Muscle of leg (tissue), 11 donors: Measurements from ENCODE around the gene KLF15. TPM values are rescaled to one million over a fixed set of nuclear protein-coding genes. Genes with fewer than 3 reads are reported as not detected.
A peak's percentile ranks its signal among the peaks of the same experiment; 100 is the strongest.

Experiments used
- DNase-seq: peaks from one replicate; pipeline ENCODE4 v3.0.0; 2013
- H3K27ac ChIP-seq: one replicate; pipeline ENCODE4 v1.5.1; 2013; ENCODE audit warnings: mild to moderate bottlenecking, low read length, control low read depth
- H3K27me3 ChIP-seq: one replicate; pipeline ENCODE4 v1.6.1; 2013; ENCODE audit warnings: low read length; ENCODE audit not compliant: control insufficient read depth, insufficient read depth
- H3K36me3 ChIP-seq: one replicate; pipeline ENCODE4 v1.6.1; 2013; ENCODE audit warnings: low read length; ENCODE audit not compliant: control insufficient read depth, insufficient read depth
- H3K4me1 ChIP-seq: one replicate; pipeline ENCODE4 v1.6.1; 2013; ENCODE audit warnings: low read length; ENCODE audit not compliant: control insufficient read depth, insufficient read depth
- H3K4me3 ChIP-seq: one replicate; pipeline ENCODE4 v1.5.1; 2013; ENCODE audit warnings: low read length, control low read depth
- H3K9me3 ChIP-seq: replicated peaks from 2 replicates; pipeline ENCODE4 v1.6.1; 2013; ENCODE audit warnings: low read depth, low read length; ENCODE audit not compliant: control insufficient read depth
- WGBS: methylation state at CpG from one replicate; pipeline ENCODE4 v1.1.5; 2013; ENCODE audit warnings: missing lambda C conversion rate; ENCODE audit not compliant: insufficient coverage; 5-methylcytosine and 5-hydroxymethylcytosine counted together
- polyA plus RNA-seq, 8 donors: library from polyadenylated mRNA; unstranded; fragments of 120-200 nt; gene quantifications; one replicate each; pipeline versions ENCODE4 v1.2.1 to v1.2.3, GENCODE V29; 2013; ENCODE audit warnings: inconsistent platforms in 1 of 8, low replicate concordance in 1 of 8; ENCODE audit not compliant: insufficient read length in 8 of 8, insufficient read depth in 1 of 8
- total RNA-seq: library from RNA; stranded (reverse); fragments of 120-200 nt; gene quantifications from one replicate; pipeline ENCODE4 v1.2.4, GENCODE V29; 2013

Gene KLF15
- total and polyA plus RNA-seq, 9 donors: 0.64 to 2.1 (median 0.93) TPM

- Histone ChIP-seq H3K27me3 (no peaks in the 10 kb centered on the region), H3K4me1 (no peaks in the 10 kb centered on the region), H3K9me3 (peaks cover 5% of the 10 kb centered on the region), H3K4me3 (no peak overlapping the region), H3K36me3 (no peaks in the 10 kb centered on the region), H3K27ac (no peak overlapping the region)
- WGBS: 60% methylated on average over 1 of the region's 6 CpGs
- DNase-seq: peak; percentile 9
These were observed 43.5 kb downstream of the KLF15 start for GRCh38 chr3:126313580-126314304.

- no peak overlapping the region for H3K4me3 ChIP-seq
These were observed 44.0 kb downstream of the KLF15 start for GRCh38 chr3:126313166-126313565.

DNA sequence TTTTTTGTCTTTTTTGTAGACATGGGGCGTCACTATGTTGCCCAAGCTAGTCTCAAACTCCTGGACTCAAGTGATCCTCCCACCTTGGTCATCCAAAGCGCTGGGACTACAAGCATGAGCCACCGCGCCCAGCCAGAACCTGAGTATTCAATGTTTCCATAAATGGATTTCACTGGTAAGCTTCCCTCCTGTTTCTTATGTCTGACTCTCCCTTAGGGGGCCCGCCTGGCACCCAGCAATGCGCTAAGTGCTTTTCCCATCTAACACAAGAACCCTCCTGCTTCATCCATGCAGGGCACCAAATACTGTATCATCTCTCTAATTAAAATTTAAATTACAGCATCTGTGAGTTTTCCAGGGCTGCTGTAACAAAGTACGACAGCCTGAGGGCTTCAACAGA, 44.9 kb downstream of the KLF15 start:
- Histone ChIP-seq H3K4me3 (no peak overlapping the region), H3K27ac (no peak overlapping the region), H3K36me3 (no peaks in the 10 kb centered on the region), H3K9me3 (peaks cover 5% of the 10 kb centered on the region), H3K27me3 (no peaks in the 10 kb centered on the region), H3K4me1 (no peaks in the 10 kb centered on the region)
- WGBS: 95% methylated on average over 7 of the region's 7 CpGs
- DNase-seq: no peak

More at GRCh38 chr3:126313166-126313565, 44.0 kb downstream of the KLF15 start:
- no peaks in the 10 kb centered on the region for H3K27me3 ChIP-seq
- DNase-seq: no peak
- H3K9me3 ChIP-seq: peaks cover 5% of the 10 kb centered on the region
- no peaks in the 10 kb centered on the region for H3K36me3 ChIP-seq
- no peaks in the 10 kb centered on the region for H3K4me1 ChIP-seq
- H3K27ac ChIP-seq: no peak overlapping the region
- whole genome bisulfite sequencing: 100% methylated on average over 1 of the region's 6 CpGs

- no peaks in the 10 kb centered on the region for H3K4me1 ChIP-seq
- no peak overlapping the region for H3K27ac ChIP-seq
- no peaks in the 10 kb centered on the region for H3K27me3 ChIP-seq
- H3K36me3 ChIP-seq: no peaks in the 10 kb centered on the region
- H3K9me3 ChIP-seq: peaks cover 5% of the 10 kb centered on the region
- DNase-seq: no peak
- 80% methylated on average over 4 of the region's 7 CpGs for WGBS
- H3K4me3 ChIP-seq: no peak overlapping the region
These were observed 45.8 kb downstream of the KLF15 start for GRCh38 chr3:126311338-126311978.

DNA sequence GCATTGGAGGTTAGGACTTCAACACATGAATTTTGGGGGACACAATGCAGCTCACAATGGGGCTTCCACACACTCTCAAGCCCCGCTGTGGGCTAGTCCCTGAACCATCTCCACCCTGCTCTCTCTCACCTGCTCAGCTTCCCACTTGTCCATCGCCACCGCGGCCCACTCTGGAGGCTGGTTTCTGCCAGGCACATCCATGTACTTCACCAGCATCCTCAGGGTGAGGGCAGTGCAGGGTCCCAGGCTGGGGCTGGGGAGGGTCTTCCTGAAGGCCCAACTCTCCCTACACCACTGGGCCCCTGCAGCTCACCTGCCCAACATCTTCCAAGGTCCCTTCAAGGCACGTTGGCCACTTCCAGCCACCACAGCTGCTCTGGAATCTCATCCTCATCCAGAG, 46.4 kb downstream of the KLF15 start:
- WGBS: 43% methylated on average over 2 of the region's 5 CpGs
- H3K27me3 ChIP-seq: no peaks in the 10 kb centered on the region
- H3K9me3 ChIP-seq: peaks cover 5% of the 10 kb centered on the region
- no peak overlapping the region for H3K27ac ChIP-seq
- no peak for DNase-seq
- H3K36me3 ChIP-seq: no peaks in the 10 kb centered on the region
- H3K4me1 ChIP-seq: no peaks in the 10 kb centered on the region
- no peak overlapping the region for H3K4me3 ChIP-seq

DNA sequence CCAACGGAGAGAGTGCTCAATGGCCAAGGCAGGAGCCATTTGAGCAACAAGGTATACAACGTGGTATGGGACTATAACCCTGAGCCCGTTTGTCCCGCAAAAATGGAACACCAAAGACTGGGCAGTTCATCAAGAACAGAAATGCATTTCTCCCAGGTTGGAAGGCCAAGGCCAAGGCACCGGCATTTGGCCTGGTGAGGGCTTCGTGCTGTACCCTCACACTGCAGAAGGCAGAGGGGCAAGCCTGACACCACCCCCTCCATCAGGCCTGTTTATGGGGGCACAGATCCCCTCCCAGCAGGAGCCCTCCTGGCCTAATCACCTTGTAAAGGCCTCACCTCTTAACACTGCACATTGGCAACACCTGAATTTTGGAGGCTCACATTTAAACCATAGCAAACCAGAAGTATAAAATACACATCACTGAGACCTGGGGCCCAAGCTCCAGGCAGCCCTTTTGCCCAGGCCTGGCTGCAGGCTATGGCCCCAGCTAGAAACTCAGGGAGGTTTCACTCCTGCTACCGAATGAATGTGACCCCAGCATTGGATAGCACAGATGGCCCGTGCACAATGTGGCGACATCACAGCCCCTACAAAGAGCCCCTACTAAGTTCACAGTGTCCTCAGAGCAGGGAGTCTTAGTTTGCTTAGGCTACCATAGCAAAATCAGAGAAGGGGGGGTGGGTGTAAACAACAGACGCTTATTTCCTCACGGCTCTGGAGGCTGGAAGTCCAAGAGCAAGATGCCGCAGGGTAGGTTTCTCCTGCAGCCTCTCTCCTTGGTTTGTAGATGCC, 47.1 kb downstream of the KLF15 start:
- Histone ChIP-seq H3K27me3 (no peaks in the 10 kb centered on the region), H3K4me1 (no peaks in the 10 kb centered on the region), H3K36me3 (no peaks in the 10 kb centered on the region), H3K27ac (no peak overlapping the region), H3K9me3 (peaks cover 5% of the 10 kb centered on the region), H3K4me3 (no peak overlapping the region)
- DNase-seq: no peak
- 86% methylated on average over 6 of the region's 12 CpGs for WGBS

DNA sequence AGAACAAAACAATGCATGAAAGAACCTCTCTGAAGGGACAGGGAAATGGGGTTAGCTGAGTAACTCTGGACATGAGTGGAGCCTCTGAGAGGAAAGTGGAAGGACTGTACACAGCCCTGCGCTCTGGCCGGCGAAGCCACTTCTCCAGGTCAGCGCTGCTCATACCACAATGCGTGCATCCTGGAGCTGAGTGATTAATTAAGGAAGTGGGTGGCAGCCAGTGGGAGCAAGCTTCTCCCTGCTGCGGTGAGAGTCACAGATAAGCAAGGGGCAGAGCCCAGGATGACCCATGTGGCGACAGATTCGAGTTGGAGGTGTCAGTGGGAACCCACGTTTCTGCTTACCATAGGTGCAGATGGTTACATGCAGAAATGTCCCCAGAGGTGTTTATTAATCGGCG, 48.0 kb downstream of the KLF15 start:
- no peak for DNase-seq

GRCh38 chr3:126308394-126309125, 48.6 kb downstream of the KLF15 start:
- Histone ChIP-seq H3K4me3 (no peak overlapping the region), H3K36me3 (no peaks in the 10 kb centered on the region), H3K9me3 (peaks cover 5% of the 10 kb centered on the region), H3K27ac (no peak overlapping the region), H3K4me1 (no peaks in the 10 kb centered on the region), H3K27me3 (no peaks in the 10 kb centered on the region)
- DNase-seq: no peak
- WGBS: 85% methylated on average over 21 of the region's 24 CpGs

More for the DNA sequence above, 48.0 kb downstream of the KLF15 start:
- Histone ChIP-seq H3K9me3 (peaks cover 5% of the 10 kb centered on the region), H3K4me3 (no peak overlapping the region), H3K27me3 (no peaks in the 10 kb centered on the region), H3K4me1 (no peaks in the 10 kb centered on the region), H3K27ac (no peak overlapping the region), H3K36me3 (no peaks in the 10 kb centered on the region)
- 79% methylated on average over 11 of the region's 11 CpGs for WGBS

DNA sequence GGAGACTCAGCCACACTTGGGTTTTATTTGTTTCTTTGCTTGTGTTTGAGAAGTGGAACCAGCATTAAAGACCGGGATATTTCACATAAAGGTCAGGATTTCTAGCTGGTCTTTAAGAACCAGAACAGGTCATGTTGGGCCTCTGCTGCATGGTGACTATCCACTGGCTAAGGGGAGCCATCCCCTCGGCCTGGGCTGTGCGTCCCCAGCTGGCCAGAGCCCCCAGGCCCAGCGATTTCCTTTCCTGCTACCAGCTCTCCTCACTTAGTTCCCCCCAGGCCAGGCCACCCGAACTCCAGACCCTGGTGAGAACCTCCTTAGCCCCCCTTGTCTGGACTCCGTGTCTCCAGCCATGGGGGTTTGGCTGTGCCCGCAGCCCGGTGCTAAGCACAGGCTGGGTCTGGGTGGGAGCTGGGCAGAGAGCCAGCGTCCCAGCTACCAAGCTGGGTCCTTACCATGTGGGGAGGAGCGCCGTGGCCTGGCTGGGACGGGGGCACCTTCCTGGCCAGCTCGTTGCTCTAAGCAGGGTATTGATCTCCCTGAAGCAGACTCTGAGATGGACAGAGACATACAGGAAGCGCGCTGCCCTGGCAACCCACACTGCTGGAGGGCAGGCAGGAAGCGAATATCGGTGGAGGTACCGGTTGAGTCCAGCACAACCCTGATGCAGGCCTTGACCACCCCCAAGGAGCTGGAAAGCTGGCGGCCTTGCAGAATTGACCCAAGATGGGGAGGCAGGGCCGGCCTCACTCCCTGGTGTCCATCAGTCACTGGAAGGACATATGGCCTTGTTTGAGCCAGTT, 49.4 kb downstream of the KLF15 start:
- no peaks in the 10 kb centered on the region for H3K36me3 ChIP-seq
- DNase-seq: no peak
- H3K9me3 ChIP-seq: peaks cover 5% of the 10 kb centered on the region
- no peak overlapping the region for H3K4me3 ChIP-seq
- H3K4me1 ChIP-seq: no peaks in the 10 kb centered on the region
- H3K27me3 ChIP-seq: no peaks in the 10 kb centered on the region
- WGBS: 83% methylated on average over 20 of the region's 20 CpGs
- no peak overlapping the region for H3K27ac ChIP-seq
